Left lung (tissue), 10 donors: ENCODE measurements around the gene PNKD. TPM values are rescaled to one million over a fixed set of nuclear protein-coding genes. Genes with fewer than 3 reads are reported as not detected.

Experiments used
- ATAC-seq: fragments of 200-7000 bp; cut with Tn5 transposase; one replicate; pipeline ENCODE4 v1.9.1; 2020; ENCODE audit warnings: moderate library complexity
- DNase-seq, 4 donors: peaks; one replicate each; pipeline ENCODE4 v3.0.0-alpha.2; 2013 to 2020
- H3K27ac ChIP-seq, 2 donors: fragments of 200-600 bp; sonication (generic) in 1 of 2; one replicate each; pipeline versions ENCODE4 v1.5.0 to v1.8.0; 2020 to 2021
- H3K27me3 ChIP-seq, 2 donors: fragments of 200-600 bp; sonication (generic) in 1 of 2; one replicate each; pipeline versions ENCODE4 v1.5.0 to v1.8.0; 2020 to 2021
- H3K36me3 ChIP-seq, 2 donors: fragments of 200-600 bp; sonication (generic) in 1 of 2; one replicate each; pipeline versions ENCODE4 v1.5.0 to v1.8.0; 2020 to 2021
- H3K4me1 ChIP-seq, 2 donors: fragments of 200-600 bp; one replicate each; pipeline ENCODE4 v1.8.0; 2021
- H3K4me3 ChIP-seq, 2 donors: fragments of 200-600 bp; sonication (generic) in 1 of 2; one replicate each; pipeline versions ENCODE4 v1.5.0 to v1.8.0; 2020 to 2021; ENCODE audit warnings: mild to moderate bottlenecking in 1 of 2
- H3K9me3 ChIP-seq, 2 donors: fragments of 200-600 bp; sonication (generic) in 1 of 2; one replicate each; pipeline versions ENCODE4 v1.5.0 to v1.8.0; 2020 to 2021
- intact Hi-C, 2 donors: fragments of 100-400 bp; cut with DNase I; formaldehyde crosslinking; loops; one replicate each; pipeline versions ENCODE4 v1.11.2 to v1.14.2; 2022
- polyA plus RNA-seq, 6 donors: library from polyadenylated mRNA; unstranded; fragments of 120-200 nt; gene quantifications; one replicate each; pipeline ENCODE4 v1.2.1, GENCODE V29; 2013; ENCODE audit not compliant: insufficient read length in 6 of 6
- total RNA-seq, 2 donors: library from RNA; stranded (reverse); fragmentation: NEBNext Ultra II Directional; extraction: Animal tissue kit (Norgen Biotek cat#: 25700); gene quantifications; one replicate each; pipeline ENCODE4 v1.2.1, GENCODE V29; 2021
- TF ChIP-seq, protein P1 (sequence below), 2 donors: fragments of 200-600 bp; sonication (generic) in 1 of 2; IDR thresholded peaks; one replicate each; pipeline versions ENCODE4 v1.5.0 to v1.8.0; 2021; ENCODE audit warnings: antibody characterized with exemption in 2 of 2
- donor health status: DM: no; HTN: yes; CAD: no.
- donor health status: DM: no; HTN: no; CAD: no.

PNKD gene
- total and polyA plus RNA-seq, 8 donors: 58.2 to 96.8 (median 62.4) TPM

GRCh38 chr2:218295029-218295428, 24.7 kb downstream of the PNKD start:
- Histone ChIP-seq H3K27ac (peak overlapping the region; percentile 83 to 98), H3K9me3 (no peaks in the 10 kb centered on the region), H3K36me3 (no peaks in the 10 kb centered on the region), H3K27me3 (no peaks in the 10 kb centered on the region), H3K4me1 (peaks cover 22 to 49% of the 10 kb centered on the region in 2 donors), H3K4me3 (no peak overlapping the region)
- ATAC-seq: peak; percentile 8
- intact Hi-C loops: loop anchor here in 1 of 2 donors (5.0 kb wide), 1 partner anchor 102 kb away; the partner anchor contains the start of gene CTDSP1
- DNase-seq: peak in 1 of 4 donors; percentile 77
- TF ChIP-seq, protein P1, sequence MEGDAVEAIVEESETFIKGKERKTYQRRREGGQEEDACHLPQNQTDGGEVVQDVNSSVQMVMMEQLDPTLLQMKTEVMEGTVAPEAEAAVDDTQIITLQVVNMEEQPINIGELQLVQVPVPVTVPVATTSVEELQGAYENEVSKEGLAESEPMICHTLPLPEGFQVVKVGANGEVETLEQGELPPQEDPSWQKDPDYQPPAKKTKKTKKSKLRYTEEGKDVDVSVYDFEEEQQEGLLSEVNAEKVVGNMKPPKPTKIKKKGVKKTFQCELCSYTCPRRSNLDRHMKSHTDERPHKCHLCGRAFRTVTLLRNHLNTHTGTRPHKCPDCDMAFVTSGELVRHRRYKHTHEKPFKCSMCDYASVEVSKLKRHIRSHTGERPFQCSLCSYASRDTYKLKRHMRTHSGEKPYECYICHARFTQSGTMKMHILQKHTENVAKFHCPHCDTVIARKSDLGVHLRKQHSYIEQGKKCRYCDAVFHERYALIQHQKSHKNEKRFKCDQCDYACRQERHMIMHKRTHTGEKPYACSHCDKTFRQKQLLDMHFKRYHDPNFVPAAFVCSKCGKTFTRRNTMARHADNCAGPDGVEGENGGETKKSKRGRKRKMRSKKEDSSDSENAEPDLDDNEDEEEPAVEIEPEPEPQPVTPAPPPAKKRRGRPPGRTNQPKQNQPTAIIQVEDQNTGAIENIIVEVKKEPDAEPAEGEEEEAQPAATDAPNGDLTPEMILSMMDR (IDR thresholded peaks at IDR 0.05): no peak

- Histone ChIP-seq H3K4me3 (no peak overlapping the region), H3K27me3 (no peaks in the 10 kb centered on the region), H3K36me3 (no peaks in the 10 kb centered on the region), H3K27ac (peak overlapping the region in 1 of 2 donors; percentile 23), H3K9me3 (no peaks in the 10 kb centered on the region), H3K4me1 (peaks cover 15 to 42% of the 10 kb centered on the region in 2 donors)
- TF ChIP-seq, protein P1 (IDR thresholded peaks at IDR 0.05): no peak
- ATAC-seq: no peak
- intact Hi-C loops: loop anchor here in 1 of 2 donors (5.0 kb wide), 1 partner anchor 101 kb away; the partner anchor contains the start of gene CTDSP1
- DNase-seq: no peak
Observed at GRCh38 chr2:218296200-218296599, 25.9 kb downstream of the PNKD start.

DNA sequence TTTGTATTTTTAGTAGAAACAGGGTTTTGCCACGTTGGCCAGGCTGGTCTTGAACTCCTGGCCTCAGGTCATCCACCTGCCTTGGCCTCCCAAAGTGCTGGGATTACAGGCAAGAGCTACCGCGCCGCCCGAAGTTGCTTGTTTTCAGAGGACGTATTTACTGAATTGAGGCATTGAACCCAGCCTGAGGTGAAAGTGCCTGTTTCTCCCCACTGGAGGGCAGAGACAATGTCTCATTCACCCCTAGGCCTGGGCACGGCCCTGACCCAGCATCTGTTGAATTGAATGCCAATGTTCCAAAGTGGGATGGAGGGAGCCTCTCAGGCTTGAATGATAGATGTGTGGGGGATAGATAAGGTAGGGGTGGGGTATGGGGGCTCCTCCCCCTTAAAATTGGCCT, 26.5 kb downstream of the PNKD start:
- no peak overlapping the region for H3K4me3 ChIP-seq
- peak overlapping the region; percentile 41 to 70 for H3K27ac ChIP-seq
- H3K4me1 ChIP-seq: peaks cover 15 to 44% of the 10 kb centered on the region in 2 donors
- DNase-seq (no peak), ATAC-seq (no peak)
- H3K9me3 ChIP-seq: no peaks in the 10 kb centered on the region
- TF ChIP-seq, protein P1 (IDR thresholded peaks at IDR 0.05): no peak
- no peaks in the 10 kb centered on the region for H3K27me3 ChIP-seq
- H3K36me3 ChIP-seq: no peaks in the 10 kb centered on the region
- intact Hi-C loops: loop anchor here in 1 of 2 donors (5.0 kb wide), 1 partner anchor 100 kb away; the partner anchor contains the start of gene CTDSP1

- intact Hi-C loops: loop anchor here in 1 of 2 donors (2.0 to 5.0 kb wide), 2 partner anchors 58 to 99 kb away; partner anchors contain the start of genes CATIP and CTDSP1
- Histone ChIP-seq H3K4me3 (no peak overlapping the region), H3K27ac (peak overlapping the region; percentile 62 to 70), H3K36me3 (no peaks in the 10 kb centered on the region), H3K27me3 (no peaks in the 10 kb centered on the region), H3K4me1 (peaks cover 11 to 34% of the 10 kb centered on the region in 2 donors), H3K9me3 (no peaks in the 10 kb centered on the region)
- TF ChIP-seq, protein P1 (IDR thresholded peaks at IDR 0.05): no peak
- no peak for ATAC-seq
- DNase-seq: no peak
Observed at GRCh38 chr2:218298314-218298875, 28.1 kb downstream of the PNKD start.

- TF ChIP-seq, protein P1 (IDR thresholded peaks at IDR 0.05): no peak
- peaks cover 0 to 16% of the 10 kb centered on the region in 2 donors for H3K4me1 ChIP-seq
Observed at GRCh38 chr2:218300141-218300540, 29.8 kb downstream of the PNKD start.

More at GRCh38 chr2:218300141-218300540, 29.8 kb downstream of the PNKD start:
- ATAC-seq (no peak), DNase-seq (no peak)
- intact Hi-C loops: loop anchor here in 1 of 2 donors (10.0 kb wide), 1 partner anchor 165 kb away; no protein-coding TSS in a partner anchor
- Histone ChIP-seq H3K27ac (no peak overlapping the region), H3K9me3 (no peaks in the 10 kb centered on the region), H3K36me3 (no peaks in the 10 kb centered on the region), H3K4me3 (no peak overlapping the region), H3K27me3 (no peaks in the 10 kb centered on the region)
